ENCODE results near the gene ZNF768.

- TF ChIP-seq POLR2AphosphoS5 (IDR thresholded peaks at IDR 0.05; ENCODE audit: low read depth, low read length) (no peak), TAF1 (IDR thresholded peaks at IDR 0.05; ENCODE audit: borderline replicate concordance, low read depth, low read length) (no peak)
Measured at GRCh38 chr16:30523768-30524574, 2.4 kb downstream of the ZNF768 start.

Data from GM12892 (cell line).